ENCODE data around the gene GSKIP.

Gene GSKIP

GRCh38 chr14:96380735-96381134, 17.4 kb downstream of the GSKIP start:
- no peak overlapping the region for H3K27ac ChIP-seq
- H3K36me3 ChIP-seq: peaks cover 19 to 24% (median 20%) of the 10 kb centered on the region in 3 donors
- TF ChIP-seq CTCF (IDR thresholded peaks at IDR 0.05): no peak
- H3K4me3 ChIP-seq: no peak overlapping the region
- H3K27me3 ChIP-seq: no peaks in the 10 kb centered on the region
- intact Hi-C loops (cut with DNase I; ENCODE audit: low total_unique reads): no loop called here
- no peaks in the 10 kb centered on the region for H3K9me3 ChIP-seq
- H3K4me1 ChIP-seq: no peaks in the 10 kb centered on the region
- DNase-seq: no peak

GRCh38 chr14:96383445-96383844, 20.1 kb downstream of the GSKIP start:
- Histone ChIP-seq H3K9me3 (no peaks in the 10 kb centered on the region), H3K27me3 (no peaks in the 10 kb centered on the region), H3K27ac (no peak overlapping the region), H3K36me3 (peaks cover 24 to 31% (median 27%) of the 10 kb centered on the region in 3 donors), H3K4me3 (no peak overlapping the region), H3K4me1 (no peaks in the 10 kb centered on the region)
- TF ChIP-seq CTCF (IDR thresholded peaks at IDR 0.05): no peak
- intact Hi-C loops (cut with DNase I; ENCODE audit: low total_unique reads): no loop called here
- DNase-seq: no peak

DNA sequence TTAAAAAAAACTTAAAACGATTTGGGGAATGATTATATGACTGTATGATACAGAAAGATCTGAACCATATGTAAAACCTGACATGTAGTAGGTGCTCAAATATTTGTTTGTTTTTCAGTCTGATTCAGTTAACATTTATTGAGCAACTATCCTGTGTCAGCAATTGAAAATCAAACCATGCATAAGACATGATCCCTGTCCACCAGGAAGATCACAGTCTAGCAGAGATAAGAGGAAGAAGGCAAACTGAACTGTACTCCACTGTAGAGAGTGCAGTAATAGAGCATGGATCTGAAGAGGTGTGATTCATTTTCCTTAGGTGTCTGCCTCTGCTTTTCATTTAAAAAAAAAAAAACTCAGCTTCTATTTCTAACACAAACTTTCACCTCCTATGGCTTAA, 20.7 kb downstream of the GSKIP start:
- intact Hi-C loops (cut with DNase I; ENCODE audit: low total_unique reads): no loop called here
- peaks cover 24 to 31% (median 27%) of the 10 kb centered on the region in 3 donors for H3K36me3 ChIP-seq
- H3K9me3 ChIP-seq: no peaks in the 10 kb centered on the region
- TF ChIP-seq CTCF (IDR thresholded peaks at IDR 0.05): no peak
- no peak for DNase-seq
- no peaks in the 10 kb centered on the region for H3K27me3 ChIP-seq
- no peak overlapping the region for H3K27ac ChIP-seq
- no peak overlapping the region for H3K4me3 ChIP-seq
- H3K4me1 ChIP-seq: no peaks in the 10 kb centered on the region

DNA sequence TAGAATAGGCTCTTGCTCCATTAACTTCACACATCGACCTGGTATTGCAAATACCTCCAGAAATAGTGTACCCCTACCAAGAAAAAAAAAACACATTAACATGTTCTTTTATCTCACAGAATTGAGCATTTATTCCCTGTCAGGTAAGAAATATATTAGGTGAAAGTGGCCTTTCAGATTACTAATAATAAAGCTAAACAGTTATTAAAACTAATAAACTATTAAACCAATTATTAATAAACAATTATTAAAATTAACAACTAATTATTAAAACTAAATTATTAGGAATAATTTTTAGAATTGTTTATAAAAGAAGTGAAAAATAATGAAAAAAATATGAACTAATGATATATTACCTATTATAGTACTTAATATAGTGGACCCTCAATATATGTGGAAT, 21.4 kb downstream of the GSKIP start:
- Histone ChIP-seq H3K36me3 (peaks cover 24 to 31% (median 27%) of the 10 kb centered on the region in 3 donors), H3K4me3 (no peak overlapping the region), H3K27me3 (no peaks in the 10 kb centered on the region), H3K4me1 (no peaks in the 10 kb centered on the region), H3K27ac (no peak overlapping the region), H3K9me3 (no peaks in the 10 kb centered on the region)
- DNase-seq: no peak
- intact Hi-C loops (cut with DNase I; ENCODE audit: low total_unique reads): no loop called here
- no peak for TF ChIP-seq CTCF (IDR thresholded peaks at IDR 0.05)

DNA sequence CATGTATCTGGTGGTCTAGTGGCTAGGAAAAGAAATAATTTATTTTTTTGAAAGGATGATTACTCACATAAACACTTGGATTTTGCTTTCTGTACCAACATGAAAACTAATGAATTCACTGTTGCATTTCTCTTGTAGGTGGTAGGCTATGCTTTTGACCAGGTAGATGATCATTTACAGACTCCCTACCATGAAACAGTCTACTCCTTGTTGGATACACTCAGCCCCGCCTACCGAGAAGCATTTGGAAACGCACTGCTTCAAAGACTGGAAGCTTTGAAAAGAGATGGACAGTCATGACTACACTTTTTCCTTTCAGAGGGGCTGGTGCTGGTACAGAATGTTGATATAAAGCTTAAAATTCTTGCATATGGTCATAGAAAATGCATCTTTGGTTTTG, 22.1 kb downstream of the GSKIP start:
- Histone ChIP-seq H3K9me3 (no peaks in the 10 kb centered on the region), H3K27me3 (no peaks in the 10 kb centered on the region), H3K27ac (no peak overlapping the region), H3K4me3 (no peak overlapping the region), H3K36me3 (peaks cover 24 to 31% (median 27%) of the 10 kb centered on the region in 3 donors), H3K4me1 (no peaks in the 10 kb centered on the region)
- no peak for TF ChIP-seq CTCF (IDR thresholded peaks at IDR 0.05)
- no peak for DNase-seq
- intact Hi-C loops (cut with DNase I; ENCODE audit: low total_unique reads): no loop called here

GRCh38 chr14:96390965-96391292, 27.6 kb downstream of the GSKIP start:
- Histone ChIP-seq H3K27me3 (no peaks in the 10 kb centered on the region), H3K4me1 (peaks cover 0 to 15% (median 11%) of the 10 kb centered on the region in 4 donors), H3K27ac (peak overlapping the region; percentile 55 to 56), H3K36me3 (peaks cover 2 to 7% (median 5%) of the 10 kb centered on the region in 3 donors), H3K9me3 (no peaks in the 10 kb centered on the region), H3K4me3 (peak overlapping the region; percentile 65 to 75)
- no peak for DNase-seq
- intact Hi-C loops (cut with DNase I; ENCODE audit: low total_unique reads): no loop called here
- no peak for TF ChIP-seq CTCF (IDR thresholded peaks at IDR 0.05)

Measured in tibial artery (tissue), 4 donors.